Measurements from ENCODE around the gene RPTOR. TPM values are rescaled to one million over a fixed set of nuclear protein-coding genes. Genes with fewer than 3 reads are reported as not detected.

Gene RPTOR
- total RNA-seq, 1 donor from 2014 or later = 35.7 TPM

DNA sequence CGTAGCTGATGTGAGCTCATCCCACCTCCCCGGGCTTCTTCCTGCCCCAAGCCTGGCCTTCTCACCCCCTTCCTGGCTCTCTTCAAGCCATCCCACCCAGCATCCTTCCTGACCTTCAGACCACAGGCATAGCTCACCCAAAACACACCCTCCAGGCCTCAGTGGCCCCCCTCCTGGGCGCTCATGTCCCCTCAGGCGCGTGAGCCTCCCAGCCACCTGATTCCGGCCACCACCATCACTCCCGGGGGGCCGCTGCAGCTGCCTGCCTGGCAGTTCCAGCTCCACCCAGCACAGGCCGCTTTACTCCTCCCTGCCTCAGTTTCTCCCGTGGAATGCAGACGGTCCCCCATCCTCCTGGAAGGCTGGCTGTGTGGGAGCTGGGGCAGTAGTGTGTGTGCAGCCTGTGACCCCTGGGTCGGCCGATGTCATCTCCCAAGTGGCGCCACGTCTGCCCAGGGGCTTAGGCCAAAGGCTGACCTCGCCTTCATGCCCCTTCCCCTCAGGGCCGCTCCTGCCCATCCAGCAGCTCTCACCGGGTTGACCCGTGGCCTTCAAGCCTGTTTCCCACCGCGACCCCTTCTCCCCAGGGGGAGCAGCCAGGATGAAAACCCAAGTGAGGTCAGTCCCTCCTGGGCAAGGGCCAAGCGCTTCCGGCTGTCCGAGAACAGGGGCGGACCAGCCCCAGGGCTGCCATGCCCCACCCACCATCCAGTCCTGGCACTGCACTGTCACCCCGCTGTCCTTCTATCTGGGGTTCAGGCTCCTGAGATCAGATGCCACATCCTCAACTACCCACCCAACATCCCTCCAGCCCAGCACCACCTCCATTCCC is 435.1 kb downstream of the RPTOR start:
- DNase-seq (ENCODE audit: low spot score) (no peak), ATAC-seq (no peak)
- intact Hi-C loops (cut with DNase I) = loop anchor here (5.0 kb wide), 1 partner anchor 552 kb away; no protein-coding TSS in a partner anchor

GRCh38 chr17:80980397-80981061 is 435.9 kb downstream of the RPTOR start:
- no peak for ATAC-seq

DNA sequence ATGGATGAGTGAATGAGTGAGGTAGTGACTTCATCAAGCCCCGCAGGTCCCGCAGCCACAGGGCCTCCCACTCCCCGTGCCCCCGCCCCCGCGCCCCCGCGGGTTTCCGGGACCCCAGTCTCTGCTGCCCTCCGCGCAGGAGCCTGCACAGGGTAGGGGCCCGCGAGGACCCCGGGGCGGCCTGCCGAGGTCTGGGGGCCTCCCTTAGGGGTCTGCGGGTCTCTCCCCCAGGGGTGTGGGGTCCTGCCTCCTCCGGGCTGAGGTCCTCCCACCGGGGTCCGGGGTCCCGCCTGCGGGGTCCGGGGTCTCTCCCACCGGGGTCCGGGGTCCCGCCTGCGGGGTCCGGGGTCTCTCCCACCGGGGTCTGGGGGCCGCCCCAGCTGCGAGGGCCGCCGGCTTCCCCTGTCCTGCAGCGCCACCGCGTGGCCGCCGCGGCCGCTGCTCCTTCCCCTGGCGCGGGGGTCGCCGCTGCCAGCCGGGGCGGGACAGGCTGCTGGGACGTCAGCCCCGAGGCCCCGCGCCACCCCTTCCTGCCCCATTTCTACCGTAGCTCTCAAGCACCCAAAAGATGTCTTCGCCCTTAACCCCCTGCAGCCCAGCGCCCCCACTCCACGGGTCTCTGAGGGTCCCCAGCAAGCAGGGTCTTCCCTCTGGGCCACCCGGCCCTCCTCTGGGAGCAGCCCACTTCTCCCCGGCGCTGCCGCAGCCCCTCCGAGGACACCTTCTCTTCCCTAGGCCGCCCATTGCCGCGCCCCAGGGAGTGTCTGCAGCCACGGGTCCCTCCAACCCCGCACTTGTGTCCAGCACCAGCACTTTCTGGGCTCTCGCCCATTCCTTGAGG is 436.6 kb downstream of the RPTOR start:
- DNase-seq (ENCODE audit: low spot score) (no peak), ATAC-seq (no peak)
- intact Hi-C loops (cut with DNase I) = loop anchor here (5.0 kb wide), 1 partner anchor 554 kb away; no protein-coding TSS in a partner anchor

More at GRCh38 chr17:80980397-80981061, 435.9 kb downstream of the RPTOR start:
- no peak for DNase-seq (ENCODE audit: low spot score)
- intact Hi-C loops (cut with DNase I) = loop anchor here (5.0 kb wide), 1 partner anchor 553 kb away; no protein-coding TSS in a partner anchor

DNA sequence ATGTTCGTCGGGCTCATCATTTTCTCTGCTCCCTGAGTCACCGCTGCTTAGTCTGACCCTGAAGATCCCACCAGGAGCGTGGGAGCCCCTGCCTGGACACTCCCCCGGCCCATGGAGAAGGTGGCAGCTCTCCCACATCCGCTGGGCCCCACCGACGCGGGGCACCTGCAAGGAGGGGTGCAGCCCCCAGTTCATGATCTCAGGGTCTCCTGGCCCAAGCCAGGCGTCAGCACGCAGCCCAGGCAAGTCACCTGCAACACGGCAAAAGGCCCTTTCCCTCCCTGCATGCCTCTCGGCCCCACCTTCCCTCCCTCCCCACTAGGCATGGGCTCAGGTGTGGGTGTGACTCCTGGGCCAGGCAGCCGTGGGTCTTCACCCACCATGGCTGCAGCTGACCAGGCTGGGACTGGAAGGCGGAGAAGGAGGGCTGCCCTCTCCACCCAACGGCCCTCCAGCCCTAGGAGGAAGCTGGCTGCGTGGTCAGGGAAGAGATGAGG is 437.3 kb downstream of the RPTOR start:
- intact Hi-C loops (cut with DNase I) = loop anchor here (5.0 kb wide), 1 partner anchor 555 kb away; no protein-coding TSS in a partner anchor
- ATAC-seq (no peak), DNase-seq (ENCODE audit: low spot score) (no peak)

DNA sequence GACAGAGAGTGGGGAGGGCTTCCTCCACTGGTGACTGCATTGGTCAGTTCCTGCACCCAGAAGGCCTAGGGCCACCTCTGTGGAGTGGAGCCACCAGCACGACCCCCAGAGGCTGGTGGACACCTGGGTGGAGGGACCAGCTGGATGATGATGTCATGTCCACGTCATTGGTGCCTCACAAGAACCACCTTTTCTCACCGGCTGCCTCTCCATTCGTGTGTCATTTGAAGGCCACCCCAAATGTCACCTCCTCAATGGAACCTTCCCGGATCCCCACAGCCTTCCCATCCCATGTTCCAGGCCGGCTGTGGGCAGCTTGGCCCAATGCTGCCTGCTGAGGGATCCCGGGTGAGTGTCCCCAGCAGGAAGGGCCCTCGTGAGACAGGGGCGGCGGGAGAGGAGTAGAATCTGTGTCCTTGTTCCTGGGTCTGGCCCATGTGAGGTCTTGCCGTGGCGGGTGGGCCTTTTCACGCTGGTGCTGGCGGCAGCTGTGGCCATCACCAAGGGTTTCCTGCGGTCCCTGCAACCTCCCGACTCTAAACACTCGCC is 437.9 kb downstream of the RPTOR start:
- DNase-seq (ENCODE audit: low spot score) (no peak), ATAC-seq (no peak)
- intact Hi-C loops (cut with DNase I) = loop anchor here (5.0 kb wide), 1 partner anchor 555 kb away; no protein-coding TSS in a partner anchor

GRCh38 chr17:80983545-80983944 is 438.9 kb downstream of the RPTOR start:
- intact Hi-C loops (cut with DNase I) = loop anchor here (5.0 kb wide), 1 partner anchor 556 kb away; no protein-coding TSS in a partner anchor
- ATAC-seq (no peak), DNase-seq (ENCODE audit: low spot score) (no peak)

GRCh38 chr17:80984749-80985148 is 440.1 kb downstream of the RPTOR start:
- ATAC-seq = peak; percentile 11
- no peak for DNase-seq (ENCODE audit: low spot score)
- intact Hi-C loops (cut with DNase I) = loop anchor here (5.0 kb wide), 1 partner anchor 557 kb away; no protein-coding TSS in a partner anchor

- intact Hi-C loops (cut with DNase I) = loop anchor here (2.0 kb wide), 1 partner anchor 37 kb away; no protein-coding TSS in a partner anchor
- no peak for ATAC-seq
Measured at GRCh38 chr17:80986046-80986445, 441.4 kb downstream of the RPTOR start.

DNA sequence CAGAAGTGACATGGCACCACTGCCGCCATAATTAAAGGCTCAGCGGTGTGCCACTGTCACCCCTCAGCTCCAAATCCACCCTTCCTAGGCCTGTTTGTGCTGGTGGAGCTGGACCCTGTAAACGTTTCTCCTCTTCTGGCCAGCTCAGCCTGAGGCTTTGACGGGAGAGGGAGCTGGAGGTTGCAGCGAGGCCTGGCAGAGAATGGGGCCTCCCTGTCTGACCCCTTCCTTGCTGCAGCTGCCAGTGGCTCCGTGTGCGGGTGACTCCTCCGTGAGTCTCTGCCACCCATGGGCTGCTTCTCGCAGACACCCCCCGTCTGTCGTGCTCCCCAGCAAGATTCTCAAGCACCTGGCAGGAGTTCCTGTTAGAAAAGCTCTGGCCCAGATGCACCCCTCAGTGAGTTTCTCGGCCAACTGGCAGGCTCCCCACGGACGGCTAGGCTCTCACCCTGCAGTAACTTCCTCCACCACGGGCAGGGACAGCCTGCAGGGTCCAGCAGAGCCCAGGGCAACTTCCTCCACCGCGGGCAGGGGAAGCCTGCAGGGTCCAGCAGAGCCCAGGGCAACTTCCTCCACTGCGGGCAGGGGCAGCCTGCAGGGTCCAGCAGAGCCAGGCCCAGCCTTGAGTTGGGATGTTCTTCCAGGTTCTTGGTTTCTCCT is 442.3 kb downstream of the RPTOR start:
- DNase-seq (ENCODE audit: low spot score) (peak; percentile 63), ATAC-seq (peak; percentile 44)
- intact Hi-C loops (cut with DNase I) = loop anchor here (2.0 kb wide), 1 partner anchor 36 kb away; no protein-coding TSS in a partner anchor

More at GRCh38 chr17:80986046-80986445, 441.4 kb downstream of the RPTOR start:
- DNase-seq (ENCODE audit: low spot score) = no peak

GRCh38 chr17:80987941-80988461 is 443.4 kb downstream of the RPTOR start:
- intact Hi-C loops (cut with DNase I) = loop anchor here (2.0 kb wide), 1 partner anchor 35 kb away; no protein-coding TSS in a partner anchor
- no peak for ATAC-seq
- DNase-seq (ENCODE audit: low spot score) = peak; percentile 60

- no peak for ATAC-seq
Measured at GRCh38 chr17:80989586-80989913, 444.9 kb downstream of the RPTOR start.

DNA sequence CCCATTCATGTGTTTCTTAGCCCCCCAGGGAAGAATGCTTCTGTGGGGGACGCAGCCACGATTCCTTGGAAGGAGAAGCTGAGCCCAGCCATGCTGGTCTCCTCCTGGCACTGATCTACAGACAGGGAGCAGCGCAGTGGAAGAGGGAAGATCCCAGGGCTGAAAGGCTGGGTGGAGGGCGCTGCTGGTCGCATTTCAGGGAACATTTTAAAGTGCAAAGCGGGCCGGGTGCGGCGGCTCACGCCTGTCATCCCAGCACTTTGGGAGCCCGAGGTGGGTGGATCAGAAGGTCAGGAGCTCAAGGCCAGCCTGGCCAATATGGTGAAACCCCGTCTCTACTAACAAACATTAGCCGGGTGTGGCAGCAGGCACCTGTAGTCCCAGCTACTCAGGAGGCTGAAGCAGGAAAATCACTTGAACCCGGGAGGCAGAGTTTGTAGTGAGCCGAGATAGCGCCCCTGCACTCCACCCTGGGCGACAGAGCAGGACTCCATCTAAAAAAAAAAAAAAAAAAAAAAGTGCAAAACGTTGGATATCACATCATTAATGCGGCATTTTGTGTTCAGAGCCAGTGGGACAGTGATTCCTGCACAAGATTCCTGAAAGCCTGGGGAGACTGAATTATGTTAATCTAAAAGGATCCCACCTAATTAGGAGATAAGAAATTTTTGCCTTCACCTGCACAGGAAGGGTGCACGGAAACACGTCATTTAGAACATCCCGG is 446.4 kb downstream of the RPTOR start:
- no peak for ATAC-seq

More at GRCh38 chr17:80989586-80989913, 444.9 kb downstream of the RPTOR start:
- DNase-seq (ENCODE audit: low spot score) = no peak
- intact Hi-C loops (cut with DNase I) = no loop called here

DNA sequence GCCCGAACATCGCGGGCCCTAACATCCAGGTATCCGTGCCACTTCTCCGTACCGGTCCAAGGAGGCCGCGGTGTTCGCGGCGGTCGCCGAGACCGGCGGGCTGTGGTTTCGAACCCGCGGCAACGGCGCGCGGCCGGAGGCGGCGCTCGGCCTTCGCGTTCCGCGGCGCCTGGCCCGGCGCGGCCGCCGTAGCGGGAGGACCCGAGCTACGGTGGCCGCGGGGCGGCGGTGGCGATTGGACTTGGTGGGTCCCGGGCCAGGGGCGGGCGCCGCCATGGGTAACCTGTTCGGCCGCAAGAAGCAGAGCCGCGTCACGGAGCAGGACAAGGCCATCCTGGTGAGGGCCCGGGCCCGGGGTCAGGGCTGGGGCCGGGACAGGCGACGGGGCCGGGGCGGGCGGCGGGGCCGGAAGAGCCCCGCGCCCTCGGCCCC is 447.0 kb downstream of the RPTOR start, which contains the start of gene CHMP6:
Gene CHMP6 (plus strand): TSS at position 197 of the 432 bp plus-strand sequence. CDS start 78 bp downstream, at position 275.
- DNase-seq (ENCODE audit: low spot score) (peak; percentile 86), ATAC-seq (peak; percentile 44)
- intact Hi-C loops (cut with DNase I) = loop anchor here (5.0 kb wide), 1 partner anchor 106 kb away; no protein-coding TSS in a partner anchor

More for the DNA sequence above, 446.4 kb downstream of the RPTOR start:
- intact Hi-C loops (cut with DNase I) = loop anchor here (5.0 kb wide), 1 partner anchor 106 kb away; no protein-coding TSS in a partner anchor
- DNase-seq (ENCODE audit: low spot score) = no peak

- intact Hi-C loops (cut with DNase I) = loop anchor here (5.0 kb wide), 1 partner anchor 105 kb away; no protein-coding TSS in a partner anchor
Measured at GRCh38 chr17:80992077-80992947, 447.7 kb downstream of the RPTOR start.

GRCh38 chr17:80992948-80993624 is 448.4 kb downstream of the RPTOR start:
- ATAC-seq (no peak), DNase-seq (ENCODE audit: low spot score) (no peak)
- intact Hi-C loops (cut with DNase I) = loop anchor here (5.0 kb wide), 1 partner anchor 104 kb away; no protein-coding TSS in a partner anchor

More at GRCh38 chr17:80992077-80992947, 447.7 kb downstream of the RPTOR start:
- DNase-seq (ENCODE audit: low spot score) (no peak), ATAC-seq (no peak)

All from sciatic nerve (tissue), 2 donors.